Left cardiac atrium (tissue), 4 donors: ENCODE measurements around the gene FAM47C. TPM values are rescaled to one million over a fixed set of nuclear protein-coding genes. Genes with fewer than 3 reads are reported as not detected.
"Not testable (repeated sequence)": the region's sequence is repeated elsewhere in the genome, so short reads cannot be mapped to it uniquely, and the experiment has no call there.

Source experiments
- ATAC-seq, 2 donors: fragments of 200-7000 bp; cut with Tn5 transposase; one replicate each; pipeline ENCODE4 v1.9.1; 2020; ENCODE audit warnings: mild to moderate bottlenecking in 2 of 2, moderate library complexity in 2 of 2
- DNase-seq: peaks from one replicate; pipeline ENCODE4 v3.0.0-alpha.2; 2020
- intact Hi-C, 2 donors: fragments of 100-400 bp; cut with DNase I; formaldehyde crosslinking; loops; one replicate each; pipeline versions ENCODE4 v1.14.1 to v1.15.1; 2022 to 2023
- long read RNA-seq: library from polyadenylated mRNA; unstranded; transcript quantifications from one replicate; pipeline ENCODE4 v2.0.0, GENCODE V29; 2021
- total RNA-seq, 2 donors: library from RNA; stranded (reverse); fragmentation: NEBNext Ultra II Directional; extraction: Animal tissue kit (Norgen Biotek cat#: 25700); gene quantifications; one replicate each; pipeline ENCODE4 v1.2.1, GENCODE V29; 2021
- donor health status: DM: no; HTN: yes; CAD: no.
- donor health status: DM: no; HTN: yes; CAD: no; lungs with severe emphysema.
- donor health status: DM: yes; HTN: yes; CAD: no.
- donor health status: Dilated cardiomyopathy.

FAM47C gene
- total RNA-seq, result not detected
- long read RNA-seq, result 0 reads

GRCh38 chrX:37008182-37008581, at the start of gene FAM47C:
FAM47C (plus strand) TSS chrX:37008366; CDS start chrX:37008411, 45 bp downstream.
- ATAC-seq, intact Hi-C loops: not testable (repeated sequence)

GRCh38 chrX:36961590-36961989, 46.6 kb upstream of the FAM47C start:
- ATAC-seq (no peak), DNase-seq (no peak)
- intact Hi-C loops, result no loop called here

More at GRCh38 chrX:37008182-37008581, at the start of gene FAM47C:
- not testable (repeated sequence) for DNase-seq

DNA sequence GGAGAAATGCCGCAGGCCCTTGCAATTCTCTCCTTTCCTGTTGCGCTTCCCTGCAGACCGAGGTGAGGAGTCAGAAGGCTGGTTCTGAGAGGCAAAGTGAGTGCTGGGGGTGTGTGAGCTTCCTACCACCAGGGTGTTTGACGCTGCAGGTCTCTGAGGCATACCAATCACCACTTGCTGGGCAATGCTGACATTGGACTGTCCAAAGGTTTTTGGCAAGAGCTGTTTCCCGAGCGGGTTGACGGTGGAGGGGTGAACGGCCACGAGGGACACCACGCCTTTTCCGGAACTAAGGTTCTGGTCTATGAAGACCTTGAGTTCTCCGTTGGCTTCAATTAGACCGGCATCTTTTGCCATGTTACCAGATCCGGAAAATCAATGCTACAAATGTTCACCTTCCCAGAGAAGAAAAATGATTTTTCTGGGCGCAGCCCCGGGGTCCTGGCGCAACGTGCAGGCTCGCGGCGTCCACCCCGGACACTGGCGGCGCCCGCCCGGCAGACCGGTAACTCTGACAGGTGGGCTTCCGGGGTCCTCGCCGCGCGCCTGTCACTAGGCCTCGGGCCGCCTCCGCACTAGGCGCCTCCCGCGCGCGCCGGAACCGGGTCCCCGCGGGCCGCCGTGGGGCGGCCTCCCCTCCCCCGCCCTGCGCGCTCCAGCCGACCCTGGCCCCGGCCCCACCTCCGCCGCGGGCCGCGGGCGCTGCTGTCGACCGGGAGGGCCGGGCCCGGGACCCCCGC, 44.9 kb upstream of the FAM47C start:
- ATAC-seq, result peak in 1 of 2 donors; percentile 34
- intact Hi-C loops, result no loop called here
- DNase-seq, result no peak

- DNase-seq (no peak), ATAC-seq (no peak)
- intact Hi-C loops, result no loop called here
Observed at GRCh38 chrX:36963852-36964251, 44.3 kb upstream of the FAM47C start.

DNA sequence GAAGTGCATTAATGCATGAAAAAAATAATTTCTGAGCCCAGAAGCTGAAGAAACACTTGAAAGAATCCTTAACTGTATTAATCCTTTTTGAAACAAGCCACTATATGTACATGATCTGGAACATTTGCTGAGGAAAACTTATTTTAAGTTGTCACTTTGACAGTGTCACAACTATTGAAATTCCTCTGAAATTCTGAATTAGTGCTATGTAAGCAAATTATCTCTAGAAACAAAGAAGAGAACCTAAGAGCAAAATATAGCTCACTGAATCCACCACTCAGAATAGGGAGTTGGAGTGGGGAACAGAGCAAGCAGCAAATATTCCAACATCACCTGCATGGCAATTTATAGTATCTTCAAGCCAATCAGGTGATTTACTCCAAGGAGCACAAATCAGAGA, 34.6 kb upstream of the FAM47C start:
- no peak for DNase-seq
- intact Hi-C loops, result no loop called here
- ATAC-seq, result no peak

DNA sequence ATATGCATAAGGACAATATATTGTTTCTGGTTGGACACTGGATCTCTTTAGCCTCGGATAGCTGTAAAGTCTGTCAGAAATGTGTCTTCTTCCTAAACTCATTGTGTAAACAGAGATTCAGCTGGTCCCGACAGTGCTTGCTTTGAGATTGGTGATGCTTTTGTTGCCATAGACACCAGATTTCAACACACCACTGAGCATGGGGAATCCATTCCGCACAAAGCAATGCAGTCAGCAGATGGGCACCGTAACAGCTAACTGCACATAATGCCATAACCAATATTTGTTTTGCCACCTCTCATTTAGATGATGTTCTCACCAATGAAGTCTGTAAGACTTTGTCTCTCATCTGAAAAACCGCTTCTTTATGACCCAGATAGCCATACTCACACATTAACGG, 33.3 kb upstream of the FAM47C start:
- no peak for ATAC-seq
- no peak for DNase-seq
- intact Hi-C loops, result no loop called here

GRCh38 chrX:36978886-36979285, 29.3 kb upstream of the FAM47C start:
- DNase-seq (no peak), ATAC-seq (no peak)
- intact Hi-C loops, result no loop called here

- no peak for DNase-seq
Observed at GRCh38 chrX:36983831-36984230, 24.3 kb upstream of the FAM47C start.

DNA sequence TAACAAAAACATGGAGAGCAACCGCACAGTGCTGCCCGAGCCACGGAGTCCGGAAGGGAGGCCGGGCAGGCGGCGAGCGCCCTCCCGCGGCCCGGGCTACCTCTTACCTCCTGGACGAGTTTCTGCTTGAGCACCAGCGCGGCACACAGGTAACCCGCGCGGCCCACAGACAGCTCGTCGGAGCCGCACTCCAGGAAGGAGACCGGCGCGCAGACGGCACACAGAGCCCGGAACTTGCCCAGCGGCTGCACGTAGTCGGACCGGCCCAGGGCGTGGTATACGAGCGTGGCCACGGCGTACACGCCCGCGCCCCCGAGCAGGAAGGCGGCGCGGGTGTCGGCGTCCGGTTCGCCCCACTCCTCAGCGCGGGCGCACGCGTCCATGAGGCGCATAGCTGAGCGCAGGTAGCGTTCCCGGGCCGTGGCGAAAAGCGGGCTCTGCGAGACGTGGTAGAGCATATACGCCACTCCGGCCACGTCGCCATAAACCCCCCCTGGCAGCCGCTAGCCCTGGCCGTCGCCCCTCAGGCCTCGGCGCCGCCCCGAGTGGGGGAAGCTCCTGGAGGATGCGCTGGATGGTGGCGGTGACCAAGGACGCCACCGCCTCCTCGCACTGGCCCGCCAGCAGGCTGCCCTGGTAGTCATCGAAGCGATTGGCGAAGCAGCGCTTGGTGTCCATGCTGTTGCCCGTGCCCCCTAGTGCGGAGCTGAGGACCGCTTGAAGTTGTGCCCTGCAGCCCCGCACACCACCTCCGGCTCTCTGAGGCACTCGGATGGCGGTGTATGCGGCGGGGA, 22.6 kb upstream of the FAM47C start:
- intact Hi-C loops, ATAC-seq, DNase-seq: not testable (repeated sequence)

More at GRCh38 chrX:36983831-36984230, 24.3 kb upstream of the FAM47C start:
- ATAC-seq, result no peak
- intact Hi-C loops, result no loop called here

DNA sequence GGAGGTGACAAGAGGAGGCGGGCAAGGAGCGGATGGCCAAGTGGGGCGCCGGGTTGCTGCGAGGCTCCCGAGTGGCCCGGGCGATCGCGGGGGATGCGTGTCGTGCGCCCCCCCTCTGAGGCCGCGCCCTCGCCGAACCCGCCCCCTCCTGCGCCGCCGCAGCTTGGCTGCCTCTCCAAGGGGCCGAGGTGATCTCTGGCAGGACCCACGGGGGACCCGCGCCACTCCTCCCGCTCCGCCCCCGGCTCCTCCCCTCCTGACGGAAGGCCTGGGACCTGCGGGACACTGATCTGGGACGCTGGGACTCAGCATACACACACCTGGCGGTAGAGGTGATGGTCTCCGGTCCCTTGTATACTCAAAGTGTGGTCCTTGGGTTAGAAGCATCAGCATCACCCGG, 21.9 kb upstream of the FAM47C start:
- ATAC-seq, result no peak
- DNase-seq, result no peak

GRCh38 chrX:36987212-36987611, 21.0 kb upstream of the FAM47C start:
- DNase-seq, intact Hi-C loops, ATAC-seq: not testable (repeated sequence)

More for the DNA sequence above, 21.9 kb upstream of the FAM47C start:
- intact Hi-C loops, result no loop called here

GRCh38 chrX:37000140-37000539, 8.0 kb upstream of the FAM47C start:
- ATAC-seq (no peak), DNase-seq (no peak)
- intact Hi-C loops, result no loop called here

DNA sequence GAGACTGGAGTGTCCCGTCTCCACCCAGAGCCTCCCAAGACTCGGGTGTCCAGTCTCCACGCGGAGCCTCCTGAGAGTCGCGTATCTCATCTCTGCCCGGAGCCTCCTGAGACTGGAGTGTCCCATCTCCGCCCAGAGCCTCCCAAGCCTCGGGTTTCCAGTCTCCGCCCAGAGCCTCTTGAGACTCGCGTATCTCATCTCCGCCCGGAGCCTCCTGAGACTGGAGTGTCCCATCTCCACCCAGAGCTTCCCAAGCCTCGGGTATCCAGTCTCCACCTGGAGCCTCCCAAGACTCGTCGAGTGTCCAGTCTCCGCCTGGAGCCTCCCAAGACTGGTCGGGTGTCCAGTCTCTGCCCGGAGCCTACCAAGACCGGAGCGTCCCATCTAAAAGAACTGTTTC, 2.3 kb downstream of the FAM47C start:
- intact Hi-C loops, result no loop called here
- no peak for DNase-seq
- no peak for ATAC-seq

DNA sequence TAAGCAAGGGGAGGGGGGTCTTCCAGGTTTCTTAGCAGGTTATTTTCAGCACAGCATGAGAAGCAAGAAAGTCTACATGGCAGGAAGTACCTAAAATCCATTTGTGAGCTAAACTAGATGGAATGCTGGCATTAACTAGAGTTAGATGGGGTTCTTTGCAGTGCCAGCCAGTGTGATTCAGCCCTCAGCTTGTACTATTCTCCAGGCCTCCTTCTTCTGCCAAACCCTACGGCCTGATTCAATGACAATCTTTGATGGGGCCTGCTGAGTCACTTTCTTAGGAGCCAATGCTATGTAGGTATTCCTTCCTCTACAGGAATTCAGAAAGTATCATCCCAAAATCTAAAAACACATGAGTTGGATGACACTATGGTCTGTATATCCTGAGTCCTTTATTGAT, 26.1 kb downstream of the FAM47C start:
- DNase-seq, intact Hi-C loops: not testable (repeated sequence)
- ATAC-seq, result peak in 1 of 2 donors; percentile 32

DNA sequence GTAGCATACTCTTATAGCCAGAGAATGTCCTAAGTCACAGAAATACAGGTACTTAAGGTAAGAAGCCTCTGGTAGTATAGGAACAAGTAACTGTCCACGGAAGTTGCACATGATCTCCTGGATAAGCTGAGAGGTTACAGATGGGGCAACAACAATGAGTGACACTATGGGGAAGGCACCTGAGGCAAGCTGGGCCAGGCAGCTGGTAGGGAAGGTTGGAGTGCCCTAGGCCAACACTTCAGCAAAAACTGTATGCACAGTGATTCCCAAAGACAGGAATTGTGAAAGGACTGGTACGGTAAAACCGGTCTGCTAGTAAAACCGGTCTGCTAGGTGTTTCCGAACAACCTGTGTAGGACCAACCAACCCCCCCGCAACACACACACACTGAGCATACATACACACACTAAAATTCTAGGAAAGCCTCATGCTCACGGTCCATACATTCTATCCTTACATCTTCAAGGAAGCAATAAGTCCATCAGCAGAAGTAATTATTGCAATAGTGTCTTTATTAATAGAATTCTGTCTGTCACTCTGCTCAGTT, 28.6 kb downstream of the FAM47C start:
- intact Hi-C loops, ATAC-seq, DNase-seq: not testable (repeated sequence)

DNA sequence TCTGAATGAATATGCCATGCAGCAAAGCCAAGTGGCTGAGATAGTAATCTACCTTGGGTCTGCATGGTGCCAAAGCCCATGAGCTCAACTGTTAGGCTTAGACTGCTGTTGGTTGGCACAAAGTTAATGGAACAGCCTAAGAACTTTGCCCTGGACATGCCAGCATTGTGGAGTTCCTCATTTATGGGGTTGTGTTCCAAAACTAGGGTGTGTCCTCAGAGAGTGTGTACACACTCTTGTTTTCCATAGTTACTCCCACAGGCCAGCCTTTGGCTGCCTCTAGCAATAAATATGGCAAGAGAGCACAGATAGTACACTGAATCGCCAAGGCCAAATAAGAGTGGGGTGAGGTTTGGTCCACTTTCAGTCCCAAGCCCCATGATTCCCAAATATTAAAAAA, 30.6 kb downstream of the FAM47C start:
- ATAC-seq, DNase-seq, intact Hi-C loops: not testable (repeated sequence)

- intact Hi-C loops, DNase-seq, ATAC-seq: not testable (repeated sequence)
Observed at GRCh38 chrX:37042956-37043885, 35.1 kb downstream of the FAM47C start.

DNA sequence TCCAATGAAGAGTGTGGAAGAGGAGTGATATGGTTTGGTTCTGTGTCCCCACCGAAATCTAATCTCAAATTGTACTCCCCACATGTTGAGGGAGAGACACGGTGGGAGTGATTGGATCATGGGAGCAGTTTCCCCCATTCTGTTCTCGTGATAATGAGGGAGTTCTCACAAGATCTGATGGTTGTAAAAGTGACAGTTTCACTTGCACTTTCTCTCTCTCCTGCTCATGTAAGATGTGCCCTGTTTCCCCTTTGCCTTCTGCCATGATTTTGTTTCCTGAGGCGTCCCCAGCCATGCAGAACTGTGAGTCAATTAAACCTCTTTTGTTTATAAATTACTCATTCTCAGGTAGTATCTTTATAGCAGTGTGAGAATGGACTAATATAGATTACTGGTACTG, 39.6 kb downstream of the FAM47C start:
- intact Hi-C loops, result no loop called here
- ATAC-seq, result no peak
- no peak for DNase-seq

GRCh38 chrX:37057572-37057971, 49.4 kb downstream of the FAM47C start:
- intact Hi-C loops, ATAC-seq, DNase-seq: not testable (repeated sequence)
